Neural progenitor cell (in vitro differentiated cells): Measurements from ENCODE around the gene ART5. TPM values are rescaled to one million over a fixed set of nuclear protein-coding genes. Genes with fewer than 3 reads are reported as not detected.

Experiments used
- DNase-seq: peaks from one replicate; pipeline ENCODE4 v3.0.0-alpha.2; 2016; ENCODE audit warnings: low spot score
- H2AFZ ChIP-seq: fragments of 200-600 bp; sonication (generic); replicated peaks from 2 replicates; pipeline ENCODE4 v1.6.1; 2016; ENCODE audit warnings: antibody characterized with exemption
- H3F3A ChIP-seq: fragments of 200-600 bp; sonication (generic); 2 replicates; pipeline ENCODE4 v1.6.1; 2016; ENCODE audit warnings: antibody characterized with exemption, low read depth
- H3K27ac ChIP-seq: fragments of 200-600 bp; sonication (generic); 2 replicates; pipeline ENCODE4 v1.5.1; 2016; ENCODE audit warnings: mild to moderate bottlenecking
- H3K27me3 ChIP-seq: fragments of 200-600 bp; sonication (generic); 2 replicates; pipeline ENCODE4 v1.6.1; 2016; ENCODE audit warnings: mild to moderate bottlenecking, moderate library complexity
- H3K36me3 ChIP-seq: fragments of 200-600 bp; sonication (generic); 2 replicates; pipeline ENCODE4 v1.5.1; 2016
- H3K4me1 ChIP-seq: fragments of 200-600 bp; sonication (generic); 2 replicates; pipeline ENCODE4 v1.6.1; 2016; ENCODE audit warnings: mixed run types
- H3K4me2 ChIP-seq: fragments of 200-600 bp; sonication (generic); 2 replicates; pipeline ENCODE4 v1.6.1; 2016
- H3K4me3 ChIP-seq: fragments of 200-600 bp; sonication (generic); 2 replicates; pipeline ENCODE4 v1.5.1; 2016
- H3K79me2 ChIP-seq: fragments of 200-600 bp; sonication (generic); 2 replicates; pipeline ENCODE4 v1.6.1; 2016; ENCODE audit warnings: low read depth
- H3K9ac ChIP-seq: fragments of 200-600 bp; sonication (generic); 2 replicates; pipeline ENCODE4 v1.6.1; 2016
- H3K9me3 ChIP-seq: fragments of 200-600 bp; sonication (generic); 2 replicates; pipeline ENCODE4 v1.5.1; 2016; ENCODE audit warnings: low read depth
- H4K20me1 ChIP-seq: fragments of 200-600 bp; sonication (generic); 2 replicates; pipeline ENCODE4 v1.6.1; 2016; ENCODE audit warnings: low read depth
- H3K27ac Mint-ChIP-seq: 3 replicates; pipeline ENCODE4 v1.8.0; 2021; ENCODE audit warnings: mixed read lengths
- H3K27me3 Mint-ChIP-seq: 2 replicates; pipeline ENCODE4 v1.8.0; 2022; ENCODE audit warnings: low read depth, mild to moderate bottlenecking, inconsistent platforms, moderate library complexity, mixed read lengths; ENCODE audit not compliant: insufficient read depth
- H3K36me3 Mint-ChIP-seq: 3 replicates; pipeline ENCODE4 v1.8.0; 2021; ENCODE audit warnings: mixed read lengths
- H3K4me1 Mint-ChIP-seq: 3 replicates; pipeline ENCODE4 v1.8.0; 2021; ENCODE audit warnings: mixed read lengths
- H3K4me3 Mint-ChIP-seq: 3 replicates; pipeline ENCODE4 v1.8.0; 2021; ENCODE audit warnings: mild to moderate bottlenecking, moderate library complexity, mixed read lengths
- H3K9me3 Mint-ChIP-seq: 3 replicates; pipeline ENCODE4 v1.8.0; 2020; ENCODE audit warnings: mixed read lengths
- EZH2 ChIP-seq: fragments of 200-600 bp; sonication (generic); IDR thresholded peaks from 2 replicates; pipeline ENCODE4 v1.6.1; 2017; ENCODE audit warnings: antibody characterized with exemption, mild to moderate bottlenecking, moderate library complexity
- EZH2phosphoT487 ChIP-seq: fragments of 200-600 bp; sonication (generic); IDR thresholded peaks from 2 replicates; pipeline ENCODE4 v1.6.1; 2017; ENCODE audit warnings: antibody characterized with exemption
- total RNA-seq: library from RNA; depleted of rRNA; stranded (reverse); fragments of >200 nt; gene quantifications from 2 replicates; pipeline ENCODE4 v1.2.3, GENCODE V29; 2015; ENCODE audit warnings: low replicate concordance
- TF ChIP-seq, protein P1 (sequence below): fragments of 200-600 bp; sonication (generic); IDR thresholded peaks from 2 replicates; pipeline ENCODE4 v1.5.1; 2017; ENCODE audit warnings: antibody characterized with exemption, mild to moderate bottlenecking

Gene ART5
- total RNA-seq, 1 donor from 2014 or later, result 8.5 TPM

DNA sequence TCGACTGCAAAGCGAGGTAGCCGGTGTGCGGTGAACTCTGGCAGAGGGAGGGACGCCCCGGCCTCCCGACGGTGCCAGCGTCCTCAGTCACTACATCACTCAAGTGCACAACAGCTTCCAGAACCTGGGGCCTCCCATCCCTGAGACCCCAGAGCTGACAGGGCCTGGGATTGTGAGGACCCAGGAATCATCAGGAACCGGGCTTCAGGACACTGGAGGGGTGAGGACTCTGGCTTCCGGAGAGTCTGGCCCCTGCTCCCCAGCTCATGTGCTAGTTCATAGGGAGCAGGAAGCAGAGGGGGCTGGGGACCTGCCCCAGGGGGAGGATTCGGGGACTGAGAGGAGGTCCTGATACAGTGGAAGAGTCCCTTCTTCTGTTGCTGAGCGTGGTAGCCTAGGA, 4.6 kb downstream of the ART5 start:
- H3K9me3 Mint-ChIP-seq, result peaks cover 3% of the 10 kb centered on the region
- Histone ChIP-seq H3K9me3 (no peaks in the 10 kb centered on the region), H4K20me1 (no peaks in the 10 kb centered on the region), H3K9ac (no peak overlapping the region), H3K4me3 (no peak overlapping the region), H3K79me2 (no peaks in the 10 kb centered on the region), H2AFZ (no peak overlapping the region), H3K36me3 (no peaks in the 10 kb centered on the region), H3K27ac (no peak overlapping the region), H3F3A (peaks cover 2% of the 10 kb centered on the region), H3K4me2 (no peak overlapping the region), H3K27me3 (no peaks in the 10 kb centered on the region), H3K4me1 (no peaks in the 10 kb centered on the region)
- no peaks in the 10 kb centered on the region for H3K36me3 Mint-ChIP-seq
- H3K27ac Mint-ChIP-seq, result no peak overlapping the region
- peaks cover 5% of the 10 kb centered on the region for H3K27me3 Mint-ChIP-seq
- DNase-seq, result no peak
- peaks cover 3% of the 10 kb centered on the region for H3K4me1 Mint-ChIP-seq
- H3K4me3 Mint-ChIP-seq, result no peak overlapping the region
- TF ChIP-seq EZH2, result no peak
- no peak for TF ChIP-seq EZH2phosphoT487

DNA sequence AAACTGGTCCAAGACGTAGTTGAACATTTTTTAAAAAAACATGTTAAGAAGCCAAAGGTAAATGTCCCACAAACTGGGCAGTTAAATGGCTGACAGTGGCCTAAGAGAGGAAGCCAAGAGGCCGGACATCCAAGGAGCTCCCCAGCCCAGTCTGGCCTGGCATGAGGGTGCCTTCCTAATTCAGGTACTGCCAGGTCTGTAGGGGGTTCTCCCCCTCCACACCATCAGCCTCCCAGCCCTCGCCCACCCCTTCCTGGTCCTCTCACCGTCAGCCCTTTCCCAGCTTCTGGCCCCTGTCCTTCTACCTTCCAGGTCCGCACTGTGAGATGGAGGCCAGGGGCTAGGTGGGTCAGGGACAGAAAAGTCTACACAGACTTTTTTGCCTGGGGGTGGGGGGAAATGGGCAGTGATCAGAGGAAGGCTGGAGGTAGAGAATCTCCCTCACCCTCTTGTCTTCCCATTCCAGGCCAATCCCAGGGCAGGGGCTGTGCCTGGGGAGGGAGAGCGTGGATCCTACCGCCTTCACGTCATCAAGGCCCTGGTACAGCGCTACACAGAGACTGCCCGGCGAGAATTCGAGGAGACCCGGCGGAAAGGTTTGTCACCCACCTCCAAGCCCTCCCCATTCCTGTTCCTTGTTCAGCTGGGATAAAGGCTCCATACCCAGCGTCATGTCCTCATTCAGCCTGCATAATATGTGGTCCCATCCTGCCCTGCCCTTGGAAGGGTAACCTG, 6.0 kb downstream of the ART5 start:
- H3K9me3 ChIP-seq, result no peaks in the 10 kb centered on the region
- no peaks in the 10 kb centered on the region for H3K79me2 ChIP-seq
- no peaks in the 10 kb centered on the region for H3K27me3 ChIP-seq
- H3K9ac ChIP-seq, result no peak overlapping the region
- Mint-ChIP-seq H3K27me3 (peaks cover 5% of the 10 kb centered on the region), H3K9me3 (peaks cover 3% of the 10 kb centered on the region), H3K36me3 (no peaks in the 10 kb centered on the region), H3K4me3 (no peak overlapping the region), H3K27ac (no peak overlapping the region), H3K4me1 (no peaks in the 10 kb centered on the region)
- H2AFZ ChIP-seq, result no peak overlapping the region
- H3F3A ChIP-seq, result no peaks in the 10 kb centered on the region
- H3K4me2 ChIP-seq, result no peak overlapping the region
- no peaks in the 10 kb centered on the region for H3K4me1 ChIP-seq
- H3K27ac ChIP-seq, result no peak overlapping the region
- no peaks in the 10 kb centered on the region for H4K20me1 ChIP-seq
- no peaks in the 10 kb centered on the region for H3K36me3 ChIP-seq
- no peak for DNase-seq
- H3K4me3 ChIP-seq, result no peak overlapping the region
- TF ChIP-seq EZH2, result no peak
- TF ChIP-seq, protein P1, sequence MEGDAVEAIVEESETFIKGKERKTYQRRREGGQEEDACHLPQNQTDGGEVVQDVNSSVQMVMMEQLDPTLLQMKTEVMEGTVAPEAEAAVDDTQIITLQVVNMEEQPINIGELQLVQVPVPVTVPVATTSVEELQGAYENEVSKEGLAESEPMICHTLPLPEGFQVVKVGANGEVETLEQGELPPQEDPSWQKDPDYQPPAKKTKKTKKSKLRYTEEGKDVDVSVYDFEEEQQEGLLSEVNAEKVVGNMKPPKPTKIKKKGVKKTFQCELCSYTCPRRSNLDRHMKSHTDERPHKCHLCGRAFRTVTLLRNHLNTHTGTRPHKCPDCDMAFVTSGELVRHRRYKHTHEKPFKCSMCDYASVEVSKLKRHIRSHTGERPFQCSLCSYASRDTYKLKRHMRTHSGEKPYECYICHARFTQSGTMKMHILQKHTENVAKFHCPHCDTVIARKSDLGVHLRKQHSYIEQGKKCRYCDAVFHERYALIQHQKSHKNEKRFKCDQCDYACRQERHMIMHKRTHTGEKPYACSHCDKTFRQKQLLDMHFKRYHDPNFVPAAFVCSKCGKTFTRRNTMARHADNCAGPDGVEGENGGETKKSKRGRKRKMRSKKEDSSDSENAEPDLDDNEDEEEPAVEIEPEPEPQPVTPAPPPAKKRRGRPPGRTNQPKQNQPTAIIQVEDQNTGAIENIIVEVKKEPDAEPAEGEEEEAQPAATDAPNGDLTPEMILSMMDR, result no peak
- no peak for TF ChIP-seq EZH2phosphoT487

DNA sequence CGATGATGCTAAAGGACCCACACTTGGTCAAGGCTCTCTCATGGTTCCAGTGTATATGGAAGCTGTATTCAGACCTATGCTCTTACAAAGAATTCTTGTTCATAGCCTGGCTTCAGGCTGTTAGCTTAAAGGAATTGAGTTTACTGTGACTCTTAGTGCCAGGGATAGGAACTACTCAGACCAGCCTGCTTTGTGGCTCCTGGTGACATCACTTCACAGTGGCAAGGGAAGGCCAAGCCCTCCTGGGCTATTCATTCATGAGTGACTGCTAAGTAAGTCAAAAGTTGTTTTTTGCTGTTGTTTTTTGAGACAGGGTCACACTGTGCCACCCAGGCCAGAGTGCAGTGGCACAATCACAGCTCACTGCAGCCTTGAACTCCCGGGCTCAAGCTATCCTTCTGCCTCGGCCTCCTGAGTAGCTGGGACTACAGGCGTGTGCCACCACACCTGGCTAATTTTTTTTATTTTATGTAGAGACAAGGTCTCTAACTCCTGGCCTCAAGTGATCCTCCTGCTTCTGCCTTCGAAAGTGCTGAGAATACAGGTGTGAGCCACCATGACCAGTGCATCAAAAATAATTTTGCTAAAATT, 9.6 kb downstream of the ART5 start:
- no peak overlapping the region for H3K27ac ChIP-seq
- H3K4me3 Mint-ChIP-seq, result no peak overlapping the region
- H3K27me3 Mint-ChIP-seq, result peaks cover 2% of the 10 kb centered on the region
- H3K36me3 ChIP-seq, result no peaks in the 10 kb centered on the region
- H3K79me2 ChIP-seq, result no peaks in the 10 kb centered on the region
- H2AFZ ChIP-seq, result no peak overlapping the region
- no peaks in the 10 kb centered on the region for H3K4me1 ChIP-seq
- peaks cover 3% of the 10 kb centered on the region for H3K9me3 Mint-ChIP-seq
- TF ChIP-seq EZH2 (no peak), EZH2phosphoT487 (no peak)
- TF ChIP-seq, protein P1, result no peak
- no peak for DNase-seq
- H3K9ac ChIP-seq, result no peak overlapping the region
- no peaks in the 10 kb centered on the region for H3K9me3 ChIP-seq
- H3K4me1 Mint-ChIP-seq, result no peaks in the 10 kb centered on the region
- H3K36me3 Mint-ChIP-seq, result no peaks in the 10 kb centered on the region
- H4K20me1 ChIP-seq, result no peaks in the 10 kb centered on the region
- H3F3A ChIP-seq, result no peaks in the 10 kb centered on the region
- H3K4me2 ChIP-seq, result no peak overlapping the region
- H3K4me3 ChIP-seq, result no peak overlapping the region
- H3K27me3 ChIP-seq, result no peaks in the 10 kb centered on the region
- H3K27ac Mint-ChIP-seq, result no peak overlapping the region

DNA sequence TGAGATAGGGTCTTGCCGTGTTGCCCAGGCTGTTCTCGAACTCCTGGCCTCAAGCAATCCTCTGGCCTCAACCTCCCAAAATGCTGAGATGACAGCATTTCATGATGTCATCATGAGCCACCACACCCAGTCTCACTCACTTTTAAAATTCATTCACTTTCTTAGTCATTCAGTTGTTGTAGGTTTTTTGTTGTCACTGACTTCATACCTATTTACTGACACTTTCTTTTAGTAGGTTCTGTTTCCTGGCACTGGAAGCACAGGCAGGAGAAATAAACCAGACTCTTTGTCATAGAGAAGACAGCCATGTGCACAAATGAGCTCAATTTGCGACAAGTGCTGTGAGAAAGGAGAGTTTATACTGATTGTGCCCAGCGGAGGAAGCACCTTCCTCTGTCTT, 10.5 kb downstream of the ART5 start:
- peaks cover 2% of the 10 kb centered on the region for H3K27me3 Mint-ChIP-seq
- H3K4me3 ChIP-seq, result no peak overlapping the region
- no peak overlapping the region for H3K27ac ChIP-seq
- no peak overlapping the region for H3K27ac Mint-ChIP-seq
- no peak overlapping the region for H3K9ac ChIP-seq
- no peaks in the 10 kb centered on the region for H3K4me1 Mint-ChIP-seq
- H2AFZ ChIP-seq, result no peak overlapping the region
- peaks cover 2% of the 10 kb centered on the region for H3K9me3 Mint-ChIP-seq
- no peaks in the 10 kb centered on the region for H3K79me2 ChIP-seq
- no peak overlapping the region for H3K4me3 Mint-ChIP-seq
- H3F3A ChIP-seq, result no peaks in the 10 kb centered on the region
- H4K20me1 ChIP-seq, result no peaks in the 10 kb centered on the region
- no peaks in the 10 kb centered on the region for H3K36me3 ChIP-seq
- no peaks in the 10 kb centered on the region for H3K36me3 Mint-ChIP-seq
- TF ChIP-seq, protein P1, result no peak
- TF ChIP-seq EZH2 (no peak), EZH2phosphoT487 (no peak)
- no peaks in the 10 kb centered on the region for H3K27me3 ChIP-seq
- H3K4me1 ChIP-seq, result no peaks in the 10 kb centered on the region
- no peaks in the 10 kb centered on the region for H3K9me3 ChIP-seq
- H3K4me2 ChIP-seq, result no peak overlapping the region
- no peak for DNase-seq
